Measurements from ENCODE around the gene IL17C. TPM values are rescaled to one million over a fixed set of nuclear protein-coding genes. Genes with fewer than 3 reads are reported as not detected.

The IL17C gene
- total RNA-seq, 2 donors from 2014 or later = 0.97 TPM; not detected in 1

DNA sequence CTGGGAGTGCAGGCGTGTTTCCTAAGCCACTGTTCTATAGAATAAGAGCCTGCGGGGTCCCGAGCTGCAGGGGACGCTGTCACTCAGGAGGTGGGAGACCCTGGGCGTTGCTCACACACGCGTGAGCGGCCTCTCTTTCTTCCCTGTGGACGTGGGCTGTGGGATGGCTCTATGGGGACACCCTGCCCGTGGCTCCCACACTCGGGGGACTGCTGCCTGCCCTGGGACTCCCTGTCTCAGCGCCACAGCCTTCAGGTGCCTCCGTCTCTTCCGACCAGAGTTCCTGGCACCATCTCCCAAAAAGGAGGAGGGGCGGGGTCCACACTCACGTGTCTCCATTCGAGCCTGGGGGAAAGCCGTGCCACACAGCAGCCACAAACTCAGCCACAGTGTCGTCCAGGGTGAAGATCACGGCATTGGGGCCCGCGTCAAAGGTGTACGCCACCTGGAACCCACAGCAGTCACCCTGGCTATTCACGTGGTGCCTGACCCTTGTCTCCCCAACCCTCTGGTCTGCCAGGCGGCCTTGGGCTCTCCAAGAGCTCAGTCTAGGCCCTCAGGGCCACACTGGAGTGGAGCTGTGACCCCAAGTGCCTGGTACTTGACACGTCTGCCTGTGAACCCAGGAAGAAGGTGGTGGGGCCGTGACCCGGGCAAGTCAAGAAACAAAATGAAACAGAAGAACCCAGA, 16.1 kb downstream of the IL17C start:
- no peak overlapping the region for H3K27ac ChIP-seq
- no peak overlapping the region for H3K4me3 ChIP-seq
- 90% methylated on average over 27 of the region's 28 CpGs for WGBS
- H3K9me3 ChIP-seq = no peaks in the 10 kb centered on the region
- H3K27me3 ChIP-seq (replicated peaks; ENCODE audit: insufficient read depth) = no peaks in the 10 kb centered on the region
- no peaks in the 10 kb centered on the region for H3K4me1 ChIP-seq (replicated peaks)
- no peak for DNase-seq (ENCODE audit: low spot score)
- intact Hi-C loops (cut with DNase I) = no loop called here
- H3K36me3 ChIP-seq = peaks cover 0 to 5% of the 10 kb centered on the region in 2 donors
- TF ChIP-seq, protein P1, sequence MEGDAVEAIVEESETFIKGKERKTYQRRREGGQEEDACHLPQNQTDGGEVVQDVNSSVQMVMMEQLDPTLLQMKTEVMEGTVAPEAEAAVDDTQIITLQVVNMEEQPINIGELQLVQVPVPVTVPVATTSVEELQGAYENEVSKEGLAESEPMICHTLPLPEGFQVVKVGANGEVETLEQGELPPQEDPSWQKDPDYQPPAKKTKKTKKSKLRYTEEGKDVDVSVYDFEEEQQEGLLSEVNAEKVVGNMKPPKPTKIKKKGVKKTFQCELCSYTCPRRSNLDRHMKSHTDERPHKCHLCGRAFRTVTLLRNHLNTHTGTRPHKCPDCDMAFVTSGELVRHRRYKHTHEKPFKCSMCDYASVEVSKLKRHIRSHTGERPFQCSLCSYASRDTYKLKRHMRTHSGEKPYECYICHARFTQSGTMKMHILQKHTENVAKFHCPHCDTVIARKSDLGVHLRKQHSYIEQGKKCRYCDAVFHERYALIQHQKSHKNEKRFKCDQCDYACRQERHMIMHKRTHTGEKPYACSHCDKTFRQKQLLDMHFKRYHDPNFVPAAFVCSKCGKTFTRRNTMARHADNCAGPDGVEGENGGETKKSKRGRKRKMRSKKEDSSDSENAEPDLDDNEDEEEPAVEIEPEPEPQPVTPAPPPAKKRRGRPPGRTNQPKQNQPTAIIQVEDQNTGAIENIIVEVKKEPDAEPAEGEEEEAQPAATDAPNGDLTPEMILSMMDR (IDR thresholded peaks at IDR 0.05) = no peak
- no peak for TF ChIP-seq POLR2AphosphoS5 (IDR thresholded peaks at IDR 0.05)
- no peak for TF ChIP-seq POLR2A (IDR thresholded peaks at IDR 0.05)

DNA sequence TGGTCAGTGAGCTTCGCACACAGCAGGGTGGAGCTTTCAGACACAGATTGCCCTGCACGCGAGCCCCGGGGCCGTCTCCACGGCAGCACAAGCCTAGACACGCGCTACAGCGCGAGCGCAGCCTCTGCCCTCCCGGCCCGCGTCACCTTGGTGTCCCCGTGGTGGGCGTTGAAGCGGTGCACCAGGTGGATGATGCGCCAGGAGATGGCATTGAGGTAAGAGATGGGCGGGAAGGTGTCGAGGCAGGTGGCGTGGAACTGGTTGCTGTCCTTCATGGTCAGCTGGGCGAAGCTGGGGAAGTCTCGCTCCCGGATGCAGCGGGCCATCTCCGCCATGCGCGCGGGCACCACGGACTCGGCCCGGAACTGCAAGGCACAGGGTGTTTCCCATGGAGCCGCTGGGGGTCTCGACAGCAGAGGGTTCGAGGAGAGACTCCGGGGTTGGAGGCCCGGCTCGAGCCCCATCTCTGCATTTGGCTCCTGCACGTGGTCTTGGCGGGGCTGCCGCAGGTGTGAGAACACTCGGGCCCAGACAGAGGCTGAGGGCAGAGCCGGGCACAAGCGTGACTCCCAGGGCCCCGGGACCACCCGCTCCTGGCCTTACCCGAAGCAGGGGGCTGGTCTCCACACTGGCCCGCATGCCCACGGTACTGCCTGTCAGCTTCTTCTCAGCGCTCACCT, 16.8 kb downstream of the IL17C start:
- no peak overlapping the region for H3K27ac ChIP-seq
- intact Hi-C loops (cut with DNase I) = no loop called here
- no peaks in the 10 kb centered on the region for H3K27me3 ChIP-seq (replicated peaks; ENCODE audit: insufficient read depth)
- H3K9me3 ChIP-seq = no peaks in the 10 kb centered on the region
- no peak overlapping the region for H3K4me3 ChIP-seq
- H3K4me1 ChIP-seq (replicated peaks) = no peaks in the 10 kb centered on the region
- WGBS = 92% methylated on average over 50 of the region's 50 CpGs
- peaks cover 0 to 5% of the 10 kb centered on the region in 2 donors for H3K36me3 ChIP-seq
- no peak for DNase-seq (ENCODE audit: low spot score)
- TF ChIP-seq, protein P1 (IDR thresholded peaks at IDR 0.05) = no peak
- no peak for TF ChIP-seq POLR2AphosphoS5 (IDR thresholded peaks at IDR 0.05)
- no peak for TF ChIP-seq POLR2A (IDR thresholded peaks at IDR 0.05)

DNA sequence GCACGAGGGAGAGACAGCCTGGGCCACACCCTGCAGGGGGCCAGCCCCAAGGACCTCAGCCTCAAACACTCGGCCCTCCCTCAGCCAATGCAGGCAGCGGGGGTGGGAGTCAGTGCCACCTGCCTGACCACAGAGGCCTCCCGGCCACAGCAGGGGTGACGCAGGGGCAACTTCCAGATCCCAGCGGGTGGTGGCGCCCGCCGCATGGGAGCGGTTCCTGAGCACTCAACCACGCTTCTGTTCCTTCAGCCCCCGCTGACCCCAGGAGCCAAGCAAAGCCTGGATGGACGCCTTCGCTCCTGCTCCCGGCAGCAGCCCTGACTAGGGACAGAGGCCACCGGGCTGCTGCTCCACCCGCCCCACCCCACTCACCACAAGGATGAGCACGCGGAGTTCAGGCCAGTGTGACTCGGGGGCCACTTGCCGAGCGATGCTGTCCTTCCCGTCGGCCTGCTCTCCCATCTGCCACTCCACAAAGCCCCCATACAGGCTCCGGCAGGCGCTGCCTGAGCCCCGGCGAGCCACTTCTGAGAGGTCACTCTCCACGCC, 17.4 kb downstream of the IL17C start:
- no peak for TF ChIP-seq POLR2A (IDR thresholded peaks at IDR 0.05)
- TF ChIP-seq, protein P1 (IDR thresholded peaks at IDR 0.05) = no peak
- TF ChIP-seq POLR2AphosphoS5 (IDR thresholded peaks at IDR 0.05) = no peak
- intact Hi-C loops (cut with DNase I) = no loop called here
- no peak for DNase-seq (ENCODE audit: low spot score)
- H3K36me3 ChIP-seq = peaks cover 0 to 5% of the 10 kb centered on the region in 2 donors
- no peaks in the 10 kb centered on the region for H3K9me3 ChIP-seq
- no peak overlapping the region for H3K4me3 ChIP-seq
- 91% methylated on average over 28 of the region's 29 CpGs for WGBS
- no peaks in the 10 kb centered on the region for H3K4me1 ChIP-seq (replicated peaks)
- H3K27ac ChIP-seq = no peak overlapping the region
- H3K27me3 ChIP-seq (replicated peaks; ENCODE audit: insufficient read depth) = no peaks in the 10 kb centered on the region

DNA sequence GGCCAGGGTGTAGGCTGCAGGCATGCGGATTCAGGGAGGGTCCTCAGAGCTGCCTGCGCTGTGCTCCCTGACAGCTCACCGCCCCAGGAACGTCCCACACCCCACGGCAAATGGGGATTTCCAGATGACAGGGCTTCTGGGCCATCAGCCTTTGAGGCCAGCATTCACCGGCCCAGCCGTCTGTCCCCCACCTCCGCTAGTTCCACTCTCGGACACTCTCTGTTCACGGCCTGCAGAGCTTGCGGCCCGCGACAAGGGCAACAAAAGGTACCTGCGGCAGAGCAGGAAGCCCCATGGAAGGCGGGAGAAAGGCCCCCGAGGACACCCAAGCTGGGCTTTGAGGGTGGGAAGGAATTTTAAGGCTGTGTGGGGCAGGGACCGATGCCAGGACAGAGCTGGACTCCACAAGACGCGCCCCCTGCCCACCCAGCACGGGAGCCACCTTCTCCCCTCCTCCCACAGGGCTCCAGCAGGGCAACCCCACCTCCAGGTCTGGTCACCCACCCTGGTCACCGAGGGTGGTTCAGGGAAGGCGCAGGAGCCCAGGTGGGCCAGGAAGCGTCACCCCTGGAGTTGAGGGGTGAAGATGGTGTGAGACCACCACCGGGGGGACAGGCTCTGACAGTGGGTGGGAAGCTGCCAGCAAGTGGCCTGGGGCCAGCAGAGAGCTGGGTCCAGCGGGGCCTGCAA, 18.1 kb downstream of the IL17C start:
- no peak overlapping the region for H3K27ac ChIP-seq
- H3K4me3 ChIP-seq = no peak overlapping the region
- 85% methylated on average over 24 of the region's 25 CpGs for WGBS
- TF ChIP-seq POLR2A (IDR thresholded peaks at IDR 0.05) = no peak
- no peak for TF ChIP-seq POLR2AphosphoS5 (IDR thresholded peaks at IDR 0.05)
- TF ChIP-seq, protein P1 (IDR thresholded peaks at IDR 0.05) = no peak
- H3K9me3 ChIP-seq = no peaks in the 10 kb centered on the region
- DNase-seq (ENCODE audit: low spot score) = no peak
- intact Hi-C loops (cut with DNase I) = no loop called here
- H3K27me3 ChIP-seq (replicated peaks; ENCODE audit: insufficient read depth) = no peaks in the 10 kb centered on the region
- H3K4me1 ChIP-seq (replicated peaks) = no peaks in the 10 kb centered on the region
- peaks cover 0 to 5% of the 10 kb centered on the region in 2 donors for H3K36me3 ChIP-seq

Measured in prostate gland (tissue), 2 donors.